Stimulated activated CD4-positive, alpha-beta T cell treated with anti-CD3 and anti-CD28 coated beads, TNF-alpha, amount 100 ng/mL, for 4 hours (primary cell): ENCODE results near the gene KDELR1.
A peak's percentile ranks its signal among the peaks of the same experiment; 100 is the strongest.
"Not testable (repeated sequence)": the region's sequence is repeated elsewhere in the genome, so short reads cannot be mapped to it uniquely, and the experiment has no call there.

Experiments used
- DNase-seq, 3 experiments: peaks; one replicate each; pipeline ENCODE4 v3.0.0-alpha.2; 2020; ENCODE audit warnings: low read depth in 3 of 3

The KDELR1 gene

DNA sequence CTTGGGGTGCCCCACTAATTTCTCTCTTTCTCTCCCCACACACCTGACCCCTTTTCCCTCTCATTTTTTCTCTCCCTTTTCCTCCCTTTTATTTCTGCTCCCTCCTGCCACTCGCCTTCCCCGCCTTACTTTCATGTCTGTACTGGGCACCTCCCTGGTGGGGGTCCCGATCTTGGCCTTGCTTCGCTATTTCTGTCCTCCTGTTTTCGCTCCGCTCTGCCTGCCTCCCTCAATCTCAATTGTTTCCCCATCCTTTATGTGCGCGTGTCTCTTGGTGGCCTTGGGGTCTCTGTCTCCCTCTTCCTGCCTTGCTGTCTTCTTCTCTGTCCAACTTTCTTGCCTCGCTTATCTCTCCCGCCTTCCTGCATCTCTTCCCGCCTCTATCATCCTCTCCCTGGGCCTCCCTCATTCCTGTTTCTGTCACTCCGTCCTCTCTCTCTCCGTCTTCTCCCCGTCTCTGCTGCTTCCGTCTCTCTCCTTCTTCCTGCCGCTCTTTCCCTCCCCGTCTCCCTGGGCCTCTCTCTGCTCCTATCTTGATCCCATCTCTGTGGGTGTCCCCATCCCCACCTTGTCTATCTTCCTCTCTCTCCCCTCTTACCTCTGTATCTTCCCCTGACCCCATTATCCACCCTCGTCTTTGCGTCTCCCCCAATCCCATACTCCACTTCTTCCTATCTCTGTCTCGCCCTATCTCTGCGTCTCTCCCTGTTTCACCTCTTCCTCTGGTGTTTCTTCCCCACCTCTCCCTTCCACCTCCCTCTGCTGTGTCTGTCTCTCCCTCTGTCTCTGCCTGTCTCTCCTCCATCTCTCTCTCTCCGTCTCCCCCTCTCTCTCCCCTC, 6.1 kb upstream of the KDELR1 start:
- no peak for DNase-seq

DNA sequence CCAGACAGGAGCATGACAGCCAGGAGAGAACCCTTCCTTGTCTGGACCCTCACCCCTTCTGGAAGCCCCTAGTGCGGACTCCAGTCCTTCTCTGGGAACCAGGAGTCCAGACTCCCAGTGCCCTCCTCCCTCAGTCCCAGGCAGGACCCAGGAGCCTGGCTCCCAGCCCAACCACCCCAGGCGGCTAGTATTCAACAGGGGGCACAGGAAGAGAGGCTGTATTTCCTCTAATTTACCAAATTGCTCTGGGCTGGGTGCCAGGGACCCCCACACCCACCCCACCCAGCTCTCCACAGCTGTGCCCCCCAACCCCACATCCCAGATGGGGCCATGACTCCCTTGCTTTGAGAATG, 5.4 kb upstream of the KDELR1 start:
- no peak for DNase-seq

- no peak for DNase-seq
Measured at GRCh38 chr19:48396016-48396823, 4.9 kb upstream of the KDELR1 start.

DNA sequence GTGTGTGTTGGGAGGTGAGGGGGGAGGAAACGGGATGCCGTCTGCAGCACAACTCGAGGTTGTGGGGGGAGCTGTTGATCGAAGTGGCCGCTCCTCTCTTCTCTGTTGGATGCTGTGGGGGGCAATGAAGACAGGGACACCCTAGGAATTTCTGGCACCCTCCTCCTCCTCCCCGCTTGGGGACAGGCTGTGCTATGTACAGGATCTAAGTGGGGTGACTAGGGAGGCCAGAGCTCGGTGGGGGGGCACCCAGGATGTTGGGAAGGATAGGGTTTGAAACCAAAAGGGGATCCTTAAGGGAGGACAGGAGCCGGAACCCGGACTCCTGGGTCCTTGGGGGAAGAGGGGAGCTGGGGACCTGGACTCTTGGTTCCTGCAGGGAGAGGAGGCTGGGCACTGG, 4.1 kb upstream of the KDELR1 start:
- no peak for DNase-seq

GRCh38 chr19:48395170-48395455, 3.8 kb upstream of the KDELR1 start:
- DNase-seq, result no peak

GRCh38 chr19:48394331-48395169, 3.2 kb upstream of the KDELR1 start:
- no peak for DNase-seq

GRCh38 chr19:48393559-48394330, 2.4 kb upstream of the KDELR1 start, which contains the start of gene GRIN2D:
Gene GRIN2D, plus strand, starts transcription at chr19:48393668. Its CDS starts 4,725 bp downstream, at chr19:48398393.
- no peak for DNase-seq

GRCh38 chr19:48392860-48393558, 1.7 kb upstream of the KDELR1 start:
- no peak for DNase-seq

DNA sequence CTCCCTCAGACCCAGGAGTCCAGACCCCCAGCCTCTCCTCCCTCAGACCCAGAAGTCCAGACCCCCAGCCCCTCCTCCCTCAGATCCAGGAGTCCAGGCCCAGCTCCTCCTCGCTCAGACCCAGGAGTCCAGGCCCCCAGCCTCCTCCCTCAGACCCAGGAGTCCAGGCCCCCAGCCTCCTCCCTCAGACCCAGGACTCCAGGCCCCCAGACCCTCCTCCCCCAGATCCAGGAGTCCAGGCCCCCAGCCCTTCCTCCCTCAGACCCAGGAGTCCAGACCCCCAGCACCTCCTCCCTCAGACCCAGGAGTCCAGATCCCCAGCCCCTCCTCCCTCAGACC, 624 bp upstream of the KDELR1 start:
- not testable (repeated sequence) for DNase-seq

GRCh38 chr19:48390188-48391099, 907 bp downstream of the KDELR1 start:
- DNase-seq, result peak; percentile 36 to 38 (median 36)

- DNase-seq, result no peak
Measured at GRCh38 chr19:48386981-48387380, 4.4 kb downstream of the KDELR1 start.

DNA sequence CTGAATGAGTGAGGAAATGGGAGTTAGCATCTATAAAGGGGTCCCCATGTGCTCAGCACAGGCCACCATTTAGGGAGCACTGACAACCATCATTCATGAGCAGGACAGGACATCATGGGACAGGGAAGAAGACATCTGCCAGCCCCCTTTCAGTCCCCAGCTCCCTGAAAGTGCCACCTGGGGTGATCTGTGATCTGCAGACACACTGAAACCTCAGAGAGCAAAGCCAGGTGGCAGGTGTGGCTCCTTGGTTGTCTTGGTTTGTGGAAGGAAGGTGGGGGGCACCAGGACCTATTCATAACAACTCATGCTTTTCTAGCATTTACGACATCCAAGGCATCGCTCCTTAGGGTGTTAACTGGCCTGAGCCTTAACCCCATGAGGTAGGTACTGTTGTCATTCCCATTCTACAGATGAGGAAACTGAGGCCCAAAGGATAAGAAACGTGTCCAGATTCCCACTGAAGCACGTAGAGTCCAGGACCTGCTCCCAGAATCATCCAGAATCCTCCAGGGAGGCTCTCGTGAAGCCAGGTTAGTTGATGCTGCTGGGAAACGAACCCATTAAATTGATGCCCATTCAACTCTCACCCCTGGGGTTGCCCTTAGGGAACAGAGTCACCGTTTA, 5.8 kb downstream of the KDELR1 start:
- DNase-seq, result no peak

DNA sequence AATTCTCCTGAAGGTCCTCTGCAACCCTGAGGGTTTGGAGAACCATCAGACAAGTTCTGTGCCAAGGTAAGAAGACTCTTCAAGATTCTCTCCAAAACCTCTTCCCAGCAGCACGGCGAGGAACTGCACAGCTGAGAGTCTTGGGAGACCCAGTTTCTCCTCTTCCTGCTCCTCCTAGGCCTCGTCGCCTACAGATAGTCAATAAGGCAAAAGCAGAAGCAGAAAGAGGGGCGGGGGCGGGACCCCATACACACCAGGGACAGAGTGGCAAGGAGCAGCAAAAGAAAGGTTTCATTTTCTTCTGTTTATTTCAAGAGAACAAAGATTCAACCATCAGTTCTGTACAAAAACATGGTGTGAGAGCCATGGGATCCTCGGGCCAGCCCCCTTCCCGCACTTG, 9.1 kb downstream of the KDELR1 start:
- DNase-seq, result no peak

DNA sequence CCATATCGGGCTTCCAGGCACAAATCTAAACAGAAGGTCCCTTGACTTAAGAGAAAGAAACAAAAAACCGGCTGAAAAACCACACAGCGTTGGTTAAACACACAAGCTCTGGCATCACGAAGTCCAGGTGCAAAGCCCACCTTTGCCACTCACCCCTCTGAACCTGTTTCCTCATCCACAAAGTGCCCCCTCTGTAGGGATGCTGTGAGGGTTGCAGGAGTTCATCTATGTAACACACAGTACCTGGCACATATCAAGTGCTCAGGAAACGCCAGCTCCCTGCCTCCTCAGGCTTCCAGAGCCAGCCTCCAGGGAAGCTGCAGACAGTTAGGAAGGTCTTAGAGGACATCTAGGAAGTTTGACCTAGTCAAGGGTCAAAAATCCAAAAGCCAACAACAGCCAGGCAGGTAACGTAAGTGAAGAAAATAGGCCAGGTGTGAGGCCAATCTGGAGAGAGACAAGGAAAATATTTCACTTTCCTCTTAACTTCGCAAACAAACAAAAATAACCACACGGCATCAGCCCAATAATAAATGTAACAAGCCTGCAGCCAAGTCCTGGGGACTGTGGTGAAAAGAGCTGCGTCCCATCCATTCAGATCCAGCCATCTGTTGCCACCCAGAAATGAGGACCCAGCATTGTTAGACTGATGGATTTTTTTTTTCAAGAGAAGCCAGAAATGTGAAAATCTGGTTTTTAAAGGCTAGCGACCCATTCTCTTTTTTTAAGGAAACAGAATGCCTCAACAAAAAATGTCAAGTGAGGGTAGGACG, 10.0 kb downstream of the KDELR1 start:
- DNase-seq, result no peak

DNA sequence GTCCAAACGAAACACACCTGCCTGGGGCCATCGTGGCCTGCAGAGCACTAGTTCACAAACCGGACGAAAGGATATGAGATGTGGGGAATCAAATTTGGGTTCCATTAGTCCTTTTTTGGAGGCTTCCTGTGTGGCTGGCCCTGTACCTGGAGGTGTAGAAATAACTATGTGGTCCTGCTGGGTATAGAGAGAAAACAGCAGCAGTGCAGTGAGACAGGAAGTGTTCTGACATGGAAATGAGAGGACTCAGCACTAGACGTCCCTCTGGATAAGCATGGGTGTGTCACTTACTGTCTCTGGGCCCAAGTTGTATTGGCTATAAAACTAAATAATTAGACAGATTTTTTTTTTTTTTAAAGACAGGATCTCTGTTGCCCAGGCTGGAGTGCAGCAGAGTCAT, 12.3 kb downstream of the KDELR1 start:
- no peak for DNase-seq

- no peak for DNase-seq
Measured at GRCh38 chr19:48378194-48378570, 13.2 kb downstream of the KDELR1 start.

DNA sequence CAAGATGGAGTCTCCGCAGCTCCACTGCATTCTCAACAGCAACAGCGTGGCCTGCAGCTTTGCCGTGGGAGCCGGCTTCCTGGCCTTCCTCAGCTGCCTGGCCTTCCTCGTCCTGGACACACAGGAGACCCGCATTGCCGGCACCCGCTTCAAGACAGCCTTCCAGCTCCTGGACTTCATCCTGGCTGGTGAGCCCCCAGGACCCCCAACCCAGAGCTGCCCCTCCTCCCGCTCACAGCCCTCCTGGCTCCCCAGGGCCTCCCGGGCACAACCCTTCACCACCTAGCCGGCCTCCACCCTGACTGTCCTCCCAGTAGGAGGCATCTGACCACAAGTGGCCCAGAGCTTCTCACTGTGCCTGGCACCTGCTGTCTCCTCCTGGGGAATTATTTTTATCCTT, 17.8 kb downstream of the KDELR1 start:
- no peak for DNase-seq

GRCh38 chr19:48372904-48373303, 18.4 kb downstream of the KDELR1 start:
- no peak for DNase-seq

- DNase-seq, result not testable (repeated sequence)
Measured at GRCh38 chr19:48371771-48372170, 19.6 kb downstream of the KDELR1 start.
